B cell (primary cell): ENCODE results near the gene CEMIP2. TPM values are rescaled to one million over a fixed set of nuclear protein-coding genes. Genes with fewer than 3 reads are reported as not detected.

Experiments
- ATAC-seq: fragments of 200-7000 bp; cut with Tn5 transposase; one replicate; pipeline ENCODE4 v1.10.0; 2021; ENCODE audit warnings: low read depth, mild to moderate bottlenecking, moderate number of reproducible peaks, moderate library complexity
- CTCF ChIA-PET: fragments of 350-600 bp; sonication (Branson Sonifier 250); formaldehyde crosslinking; loops from one replicate; lab custom pipeline; 2021; ENCODE audit warnings: antibody characterized with exemption, inconsistent platforms; lab: Charles Lee
- POLR2A ChIA-PET: fragments of 350-600 bp; sonication (Branson Sonifier 250); formaldehyde crosslinking; loops from one replicate; lab custom pipeline; 2021; ENCODE audit warnings: antibody characterized with exemption; lab: Charles Lee
- DNase-seq: peaks from one replicate; pipeline ENCODE4 v3.0.0; 2013
- H2AFZ ChIP-seq: 2 replicates; pipeline ENCODE4 v1.6.1; 2012; ENCODE audit warnings: mild to moderate bottlenecking, low read depth, low read length; ENCODE audit not compliant: insufficient read depth, poor library complexity, severe bottlenecking
- H3K27ac ChIP-seq, 2 donors: 1 replicate in 1 of 2; 2 replicates in 1 of 2; pipeline ENCODE4 v1.5.1; 2012 to 2013; ENCODE audit warnings: low read length in 2 of 2, mild to moderate bottlenecking in 2 of 2, moderate library complexity in 1 of 2
- H3K27me3 ChIP-seq, 4 experiments: fragments of 200-600 bp in 1 of 4; sonication (generic) in 1 of 4; replicated peaks in 1 of 4; 1 replicate in 2 of 4; 2 replicates in 2 of 4; pipeline versions ENCODE4 v1.6.1 to v1.7.0; 2013 to 2016; ENCODE audit warnings: low read length in 3 of 4, mild to moderate bottlenecking in 2 of 4, mixed read lengths in 1 of 4, moderate library complexity in 1 of 4; ENCODE audit not compliant: insufficient read depth in 4 of 4, control insufficient read depth in 3 of 4; ENCODE audit errors: control extremely low read depth in 1 of 4
- H3K36me3 ChIP-seq, 2 experiments: replicated peaks in 1 of 2; 1 replicate in 1 of 2; 2 replicates in 1 of 2; pipeline versions ENCODE4 v1.6.1 to v1.7.1; 2013; ENCODE audit warnings: low read length in 1 of 2; ENCODE audit not compliant: insufficient read depth in 2 of 2, control insufficient read depth in 1 of 2; ENCODE audit errors: control extremely low read depth in 1 of 2, extremely low read depth in 1 of 2
- H3K4me1 ChIP-seq, 2 donors: fragments of 200-600 bp in 1 of 2; sonication (generic) in 1 of 2; 1 replicate in 1 of 2; 2 replicates in 1 of 2; pipeline versions ENCODE4 v1.5.1 to v1.6.1; 2013 to 2017; ENCODE audit warnings: low read length in 2 of 2; ENCODE audit not compliant: control insufficient read depth in 2 of 2, insufficient read depth in 2 of 2
- H3K4me2 ChIP-seq: replicated peaks from 2 replicates; pipeline ENCODE3; 2012; ENCODE audit warnings: mild to moderate bottlenecking, low read depth, low read length; ENCODE audit not compliant: poor library complexity, severe bottlenecking
- H3K4me3 ChIP-seq, 5 experiments: fragments of 200-600 bp in 1 of 5; sonication (generic) in 1 of 5; 1 replicate in 3 of 5; 2 replicates in 2 of 5; pipeline versions ENCODE4 v1.5.1 to v1.7.0; 2011 to 2016; ENCODE audit warnings: low read length in 4 of 5, mild to moderate bottlenecking in 4 of 5, low read depth in 2 of 5, control low read depth in 1 of 5, moderate library complexity in 1 of 5; ENCODE audit not compliant: insufficient read depth in 1 of 5; ENCODE audit errors: control extremely low read depth in 1 of 5, extremely low read depth in 1 of 5
- H3K79me2 ChIP-seq: fragments of 200-600 bp; sonication (generic); one replicate; pipeline ENCODE4 v1.6.0; 2016; ENCODE audit warnings: low read length; ENCODE audit not compliant: control insufficient read depth, insufficient read depth
- H3K9ac ChIP-seq: fragments of 200-600 bp; sonication (generic); 2 replicates; pipeline ENCODE4 v1.6.1; 2017; ENCODE audit warnings: mild to moderate bottlenecking, low read length, moderate library complexity
- H3K9me3 ChIP-seq, 3 donors: one replicate each; pipeline versions ENCODE4 v1.6.1 to v1.7.1; 2013; ENCODE audit warnings: low read length in 2 of 3; ENCODE audit not compliant: control insufficient read depth in 2 of 3, insufficient read depth in 1 of 3; ENCODE audit errors: control extremely low read depth in 1 of 3
- H4K20me1 ChIP-seq: 2 replicates; pipeline ENCODE4 v1.6.0; 2012; ENCODE audit warnings: mild to moderate bottlenecking, low read length; ENCODE audit not compliant: insufficient read depth, control insufficient read depth, poor library complexity, severe bottlenecking
- H3K27ac Mint-ChIP-seq: one replicate; pipeline ENCODE4 v1.8.0; 2021; ENCODE audit warnings: mixed read lengths
- H3K27me3 Mint-ChIP-seq: one replicate; pipeline ENCODE4 v1.8.0; 2021; ENCODE audit warnings: mixed read lengths
- H3K4me1 Mint-ChIP-seq: one replicate; pipeline ENCODE4 v1.8.0; 2021; ENCODE audit warnings: mixed read lengths
- H3K4me3 Mint-ChIP-seq: one replicate; pipeline ENCODE4 v1.8.0; 2021; ENCODE audit warnings: mixed read lengths
- H3K9me3 Mint-ChIP-seq: one replicate; pipeline ENCODE4 v1.8.0; 2022; ENCODE audit warnings: mixed read lengths; ENCODE audit not compliant: insufficient read depth
- EZH2 ChIP-seq: IDR thresholded peaks from 2 replicates; pipeline ENCODE4 v1.6.1; 2012; ENCODE audit warnings: borderline replicate concordance, low read depth, mild to moderate bottlenecking, moderate library complexity, low read length; ENCODE audit not compliant: insufficient read depth, poor library complexity, severe bottlenecking
- WGBS: methylation state at CpG from one replicate; pipeline ENCODE4 v1.1.5; 2013; ENCODE audit warnings: missing lambda C conversion rate; ENCODE audit not compliant: insufficient coverage; 5-methylcytosine and 5-hydroxymethylcytosine counted together
- intact Hi-C: fragments of 100-400 bp; cut with micrococcal nuclease; formaldehyde crosslinking; loops from one replicate; pipeline ENCODE4 v1.10.0; 2022
- polyA plus RNA-seq: library from polyadenylated mRNA; depleted of rRNA; stranded (reverse); fragments of >200 nt; gene quantifications from 2 replicates; pipeline ENCODE4 v1.2.3, GENCODE V29; 2012
- total RNA-seq, 2 donors: library from RNA; stranded (reverse); fragments of 120-200 nt in 1 of 2; gene quantifications; 1 replicate in 1 of 2; 2 replicates in 1 of 2; pipeline versions ENCODE4 v1.2.3 to v1.2.4, GENCODE V29; 2013 to 2022
- TF ChIP-seq, protein P1 (sequence below): fragments of 200-600 bp; IDR thresholded peaks from one replicate; pipeline ENCODE4 v1.8.0; 2022; ENCODE audit warnings: antibody characterized with exemption, mild to moderate bottlenecking

Gene CEMIP2
- total and polyA plus RNA-seq, 2 donors (not counting 1 experiment from before 2014, with no cell fraction given), result 35.4 to 90.6 TPM

DNA sequence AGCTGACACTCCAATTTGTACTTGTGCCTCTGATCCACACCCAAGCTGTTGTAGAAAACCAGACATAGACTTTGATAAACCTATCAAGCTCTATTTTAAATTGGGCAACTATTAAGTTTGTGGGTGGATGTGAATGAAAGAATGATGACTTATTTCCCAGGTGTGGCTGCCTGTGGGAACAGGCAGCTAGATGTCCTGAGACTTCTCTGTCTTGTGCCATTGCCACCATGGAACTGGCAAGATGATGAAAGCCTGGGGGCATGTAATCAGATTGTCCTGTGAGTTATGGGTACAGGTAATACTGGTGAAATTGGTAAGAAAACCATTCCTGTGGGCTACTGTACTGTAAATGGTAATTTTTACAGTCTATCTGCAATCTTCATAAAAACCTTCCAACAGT, 57.5 kb downstream of the CEMIP2 start:
- H3K4me2 ChIP-seq, result no peak overlapping the region
- H3K79me2 ChIP-seq, result no peaks in the 10 kb centered on the region
- H3K9me3 Mint-ChIP-seq, result no peaks in the 10 kb centered on the region
- H3K4me1 Mint-ChIP-seq, result no peaks in the 10 kb centered on the region
- intact Hi-C loops, result no loop called here
- H3K9ac ChIP-seq, result no peak overlapping the region
- no peak overlapping the region for H3K27ac Mint-ChIP-seq
- no peak overlapping the region for H3K4me3 ChIP-seq
- H3K4me1 ChIP-seq, result no peaks in the 10 kb centered on the region
- peaks cover 19 to 67% of the 10 kb centered on the region in 2 experiments for H3K36me3 ChIP-seq
- ATAC-seq (no peak), DNase-seq (no peak)
- ChIA-PET CTCF (no interaction called here), POLR2A (no interaction called here)
- H3K27me3 Mint-ChIP-seq, result no peaks in the 10 kb centered on the region
- H3K27me3 ChIP-seq, result no peaks in the 10 kb centered on the region
- TF ChIP-seq, protein P1, sequence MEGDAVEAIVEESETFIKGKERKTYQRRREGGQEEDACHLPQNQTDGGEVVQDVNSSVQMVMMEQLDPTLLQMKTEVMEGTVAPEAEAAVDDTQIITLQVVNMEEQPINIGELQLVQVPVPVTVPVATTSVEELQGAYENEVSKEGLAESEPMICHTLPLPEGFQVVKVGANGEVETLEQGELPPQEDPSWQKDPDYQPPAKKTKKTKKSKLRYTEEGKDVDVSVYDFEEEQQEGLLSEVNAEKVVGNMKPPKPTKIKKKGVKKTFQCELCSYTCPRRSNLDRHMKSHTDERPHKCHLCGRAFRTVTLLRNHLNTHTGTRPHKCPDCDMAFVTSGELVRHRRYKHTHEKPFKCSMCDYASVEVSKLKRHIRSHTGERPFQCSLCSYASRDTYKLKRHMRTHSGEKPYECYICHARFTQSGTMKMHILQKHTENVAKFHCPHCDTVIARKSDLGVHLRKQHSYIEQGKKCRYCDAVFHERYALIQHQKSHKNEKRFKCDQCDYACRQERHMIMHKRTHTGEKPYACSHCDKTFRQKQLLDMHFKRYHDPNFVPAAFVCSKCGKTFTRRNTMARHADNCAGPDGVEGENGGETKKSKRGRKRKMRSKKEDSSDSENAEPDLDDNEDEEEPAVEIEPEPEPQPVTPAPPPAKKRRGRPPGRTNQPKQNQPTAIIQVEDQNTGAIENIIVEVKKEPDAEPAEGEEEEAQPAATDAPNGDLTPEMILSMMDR, result no peak
- TF ChIP-seq EZH2, result no peak
- no peak overlapping the region for H2AFZ ChIP-seq
- H3K9me3 ChIP-seq, result no peaks in the 10 kb centered on the region
- H3K4me3 Mint-ChIP-seq, result no peak overlapping the region
- H3K27ac ChIP-seq, result peak overlapping the region in 1 of 2 donors; percentile 30
- H4K20me1 ChIP-seq, result no peaks in the 10 kb centered on the region

DNA sequence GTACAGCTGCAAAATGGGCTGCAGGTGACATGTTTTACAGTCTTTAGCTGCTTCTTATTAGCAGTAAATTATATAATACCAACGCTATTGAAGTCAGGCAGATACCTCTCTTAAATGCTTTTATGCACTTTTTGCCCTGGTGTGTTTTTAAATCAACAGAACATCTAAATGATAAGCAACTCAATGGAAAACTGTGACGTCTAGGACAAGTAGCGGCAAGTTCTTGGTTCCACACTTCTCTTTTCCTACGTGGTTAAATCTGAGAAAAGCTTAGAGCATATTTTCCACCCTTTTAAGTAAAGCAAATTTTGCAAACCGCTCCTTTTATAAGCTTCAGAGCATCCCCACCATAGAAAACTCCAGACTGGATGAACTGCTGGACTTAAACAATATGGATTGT, 58.1 kb downstream of the CEMIP2 start:
- H3K4me3 ChIP-seq, result no peak overlapping the region
- no peaks in the 10 kb centered on the region for H3K4me1 ChIP-seq
- H2AFZ ChIP-seq, result no peak overlapping the region
- Mint-ChIP-seq H3K27me3 (no peaks in the 10 kb centered on the region), H3K27ac (no peak overlapping the region), H3K9me3 (no peaks in the 10 kb centered on the region), H3K4me1 (no peaks in the 10 kb centered on the region), H3K4me3 (no peak overlapping the region)
- POLR2A ChIA-PET, result no interaction called here
- intact Hi-C loops, result no loop called here
- CTCF ChIA-PET, result no interaction called here
- H3K36me3 ChIP-seq, result peaks cover 19 to 62% of the 10 kb centered on the region in 2 experiments
- no peaks in the 10 kb centered on the region for H3K79me2 ChIP-seq
- no peak for ATAC-seq
- no peak overlapping the region for H3K27ac ChIP-seq
- DNase-seq, result no peak
- H4K20me1 ChIP-seq, result no peaks in the 10 kb centered on the region
- TF ChIP-seq EZH2, result no peak
- TF ChIP-seq, protein P1, result no peak
- H3K9me3 ChIP-seq, result no peaks in the 10 kb centered on the region
- no peak overlapping the region for H3K9ac ChIP-seq
- WGBS, result no CpG with 5 or more reads among the region's 5 CpGs
- no peak overlapping the region for H3K4me2 ChIP-seq
- no peaks in the 10 kb centered on the region for H3K27me3 ChIP-seq
